Uterus (tissue), 2 donors: ENCODE measurements around the gene RABGAP1.

ENCODE experiments used
- CTCF ChIP-seq, 4 experiments: fragments of 200-600 bp in 2 of 4; fragments of 450-650 bp in 2 of 4; sonication (generic) in 2 of 4; IDR thresholded peaks; one replicate each; pipeline ENCODE4 v1.5.1; 2016 to 2019; ENCODE audit warnings: antibody characterized with exemption in 4 of 4, mild to moderate bottlenecking in 2 of 4, moderate library complexity in 1 of 4
- POLR2A ChIP-seq, 2 donors: fragments of 450-650 bp; IDR thresholded peaks; one replicate each; pipeline ENCODE4 v1.6.1; 2016; ENCODE audit warnings: antibody characterized with exemption in 2 of 2, mild to moderate bottlenecking in 1 of 2, moderate library complexity in 1 of 2

GRCh38 chr9:123011380-123011779, 70.6 kb downstream of the RABGAP1 start:
- TF ChIP-seq POLR2A (IDR thresholded peaks at IDR 0.05) (no peak), CTCF (IDR thresholded peaks at IDR 0.05) (no peak)
